ENCODE measurements around the gene PLEKHG1.

The PLEKHG1 gene

DNA sequence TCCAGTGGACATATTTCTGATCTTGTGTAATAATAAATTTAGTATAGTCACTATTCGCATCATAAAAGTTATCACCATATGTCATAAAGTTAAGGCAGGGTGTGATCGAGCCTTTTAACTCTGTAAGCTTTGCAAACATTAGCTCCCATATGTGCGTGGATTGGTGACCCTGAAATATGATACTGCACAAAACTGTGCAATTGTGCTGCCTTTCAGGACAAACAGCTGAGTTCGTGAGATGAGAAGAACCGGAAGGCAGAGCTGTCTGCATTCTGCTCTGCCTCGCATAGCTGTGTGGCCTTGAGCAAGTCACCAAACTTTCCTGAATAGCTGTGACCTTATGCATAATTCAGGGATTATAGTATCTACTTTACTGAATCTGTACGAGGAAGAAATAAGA lies 3.2 kb upstream of the PLEKHG1 start:
- H3K9ac ChIP-seq (ENCODE audit: low read length) = no peak overlapping the region
- no peaks in the 10 kb centered on the region for H3K27me3 ChIP-seq (ENCODE audit: control insufficient read depth, insufficient read depth, low read length)
- no peaks in the 10 kb centered on the region for H3K4me1 ChIP-seq (ENCODE audit: control insufficient read depth, insufficient read depth, low read length)
- no peak overlapping the region for H3K27ac ChIP-seq (ENCODE audit: low read depth, low read length)
- no peaks in the 10 kb centered on the region for H3K36me3 ChIP-seq (ENCODE audit: control insufficient read depth, insufficient read depth, low read length)
- H3K4me3 ChIP-seq (ENCODE audit: low read length) = no peak overlapping the region

DNA sequence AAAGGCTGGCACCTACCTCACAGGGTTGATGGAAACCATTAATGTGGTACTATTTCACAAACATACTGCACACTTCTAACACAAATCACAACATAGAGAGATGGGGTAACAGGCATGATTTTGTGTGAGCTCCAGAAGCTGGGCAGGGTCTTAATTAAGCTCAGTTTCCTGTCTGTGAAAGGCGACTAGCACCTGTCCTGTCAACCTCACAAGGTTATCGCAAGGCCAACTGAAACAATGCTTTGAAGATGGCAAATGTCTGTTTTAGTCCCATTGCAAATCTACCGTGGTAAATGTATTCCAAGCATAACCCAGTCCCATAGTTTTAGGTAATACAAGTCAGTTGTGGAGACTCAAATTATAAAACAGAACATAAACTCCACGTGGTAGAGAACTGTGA lies 1.3 kb upstream of the PLEKHG1 start:
- no peaks in the 10 kb centered on the region for H3K36me3 ChIP-seq (ENCODE audit: control insufficient read depth, insufficient read depth, low read length)
- no peaks in the 10 kb centered on the region for H3K27me3 ChIP-seq (ENCODE audit: control insufficient read depth, insufficient read depth, low read length)
- H3K4me3 ChIP-seq (ENCODE audit: low read length) = no peak overlapping the region
- no peak overlapping the region for H3K27ac ChIP-seq (ENCODE audit: low read depth, low read length)
- H3K9ac ChIP-seq (ENCODE audit: low read length) = no peak overlapping the region
- H3K4me1 ChIP-seq (ENCODE audit: control insufficient read depth, insufficient read depth, low read length) = no peaks in the 10 kb centered on the region

DNA sequence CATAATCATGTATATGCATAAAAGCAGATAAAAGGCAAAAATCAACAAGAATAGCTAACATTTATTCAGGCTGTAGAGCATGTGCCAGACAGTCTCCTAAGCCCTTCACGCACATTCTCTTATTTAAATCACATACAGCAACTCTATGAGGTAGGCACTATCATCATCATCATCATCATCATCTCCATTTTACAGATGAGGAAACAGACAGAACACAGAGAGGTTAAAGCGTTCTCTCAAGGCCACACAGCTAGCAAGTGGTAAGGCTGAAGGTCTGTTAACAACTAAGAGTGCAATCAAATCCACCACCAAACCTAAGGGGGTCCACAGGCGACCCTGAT lies 857 bp upstream of the PLEKHG1 start:
- peak overlapping the region; percentile 78 for H3K4me3 ChIP-seq (ENCODE audit: low read length)
- no peaks in the 10 kb centered on the region for H3K36me3 ChIP-seq (ENCODE audit: control insufficient read depth, insufficient read depth, low read length)
- no peak overlapping the region for H3K9ac ChIP-seq (ENCODE audit: low read length)
- H3K27ac ChIP-seq (ENCODE audit: low read depth, low read length) = no peak overlapping the region
- H3K4me1 ChIP-seq (ENCODE audit: control insufficient read depth, insufficient read depth, low read length) = no peaks in the 10 kb centered on the region
- no peaks in the 10 kb centered on the region for H3K27me3 ChIP-seq (ENCODE audit: control insufficient read depth, insufficient read depth, low read length)

DNA sequence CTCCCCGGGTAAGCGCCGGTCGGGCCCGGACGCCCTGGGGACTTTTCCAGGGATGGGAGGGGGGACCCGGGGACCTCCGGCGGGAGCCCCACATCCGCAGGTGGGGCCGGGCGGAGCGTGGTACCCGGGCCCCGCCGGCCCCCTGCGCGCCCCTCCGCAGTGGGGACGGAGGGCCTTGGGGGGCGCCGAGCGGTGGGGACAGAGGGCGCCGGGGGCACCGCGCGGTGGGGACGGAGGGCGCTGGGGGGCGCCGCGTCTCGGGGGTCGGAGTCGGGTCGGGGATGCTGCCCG lies 270 bp downstream of the PLEKHG1 start:
- Histone ChIP-seq H3K27ac (ENCODE audit: low read depth, low read length) (peak overlapping the region; percentile 47), H3K9ac (ENCODE audit: low read length) (no peak overlapping the region), H3K4me3 (ENCODE audit: low read length) (peak overlapping the region; percentile 78), H3K36me3 (ENCODE audit: control insufficient read depth, insufficient read depth, low read length) (no peaks in the 10 kb centered on the region), H3K27me3 (ENCODE audit: control insufficient read depth, insufficient read depth, low read length) (no peaks in the 10 kb centered on the region), H3K4me1 (ENCODE audit: control insufficient read depth, insufficient read depth, low read length) (no peaks in the 10 kb centered on the region)

DNA sequence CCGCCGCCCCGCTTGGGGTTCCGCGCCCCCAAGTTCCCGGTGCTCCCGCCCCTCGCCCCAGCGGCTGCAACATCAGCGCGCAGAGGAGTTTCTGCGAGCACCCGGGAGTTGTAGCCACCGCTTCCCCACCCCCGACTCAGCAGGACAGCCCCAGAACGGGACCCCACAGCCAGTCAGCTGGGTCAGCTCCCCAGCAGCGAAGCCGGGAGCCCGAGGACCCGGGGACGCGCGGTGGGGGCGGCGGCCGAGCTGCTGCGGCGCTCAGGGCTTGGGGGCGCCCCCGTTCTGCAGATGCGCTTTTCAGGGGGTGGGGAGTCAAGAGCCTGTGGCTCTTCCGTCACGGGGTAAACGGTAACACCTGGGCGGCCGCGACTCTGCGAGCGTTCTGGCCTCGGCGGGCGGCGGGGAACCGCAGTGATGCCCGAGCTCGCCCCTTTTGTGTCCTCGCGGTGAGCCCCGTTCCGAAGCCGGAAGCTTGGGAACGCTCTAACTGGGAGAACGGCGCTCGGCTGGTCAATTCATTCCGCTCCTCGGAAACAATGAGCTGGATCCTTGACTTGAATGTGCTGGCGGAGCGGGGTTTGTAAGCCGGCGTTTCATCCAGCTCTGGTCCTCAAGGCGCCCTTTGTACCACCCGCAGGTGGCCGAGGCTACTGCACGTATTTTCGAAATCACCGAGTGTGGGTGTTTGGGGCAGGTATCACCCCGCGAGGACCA lies 774 bp downstream of the PLEKHG1 start:
- H3K4me1 ChIP-seq (ENCODE audit: control insufficient read depth, insufficient read depth, low read length) = no peaks in the 10 kb centered on the region
- peak overlapping the region; percentile 78 for H3K4me3 ChIP-seq (ENCODE audit: low read length)
- no peaks in the 10 kb centered on the region for H3K27me3 ChIP-seq (ENCODE audit: control insufficient read depth, insufficient read depth, low read length)
- H3K36me3 ChIP-seq (ENCODE audit: control insufficient read depth, insufficient read depth, low read length) = no peaks in the 10 kb centered on the region
- H3K9ac ChIP-seq (ENCODE audit: low read length) = peak overlapping the region; percentile 38
- H3K27ac ChIP-seq (ENCODE audit: low read depth, low read length) = peak overlapping the region; percentile 47

DNA sequence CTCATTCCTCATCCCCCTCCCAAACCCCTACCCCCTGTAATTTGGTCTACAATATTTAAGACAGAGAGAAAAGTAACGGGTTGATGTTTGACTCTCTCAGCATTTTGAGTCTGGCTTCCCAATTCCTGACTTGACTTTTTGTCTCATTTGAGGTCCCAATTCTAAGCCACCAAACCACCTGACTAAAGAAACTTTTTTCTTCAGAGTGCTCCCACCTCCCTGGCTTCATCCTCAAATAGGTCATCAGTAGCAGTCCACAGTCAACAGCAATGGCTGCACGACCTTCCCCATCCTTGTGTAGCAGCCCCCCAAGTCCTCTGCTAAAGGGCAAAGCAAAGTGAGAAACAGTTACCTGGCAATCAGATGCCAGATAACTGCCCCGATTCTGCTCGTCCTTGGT lies 1.8 kb downstream of the PLEKHG1 start:
- Histone ChIP-seq H3K27ac (ENCODE audit: low read depth, low read length) (no peak overlapping the region), H3K4me1 (ENCODE audit: control insufficient read depth, insufficient read depth, low read length) (peaks cover 1% of the 10 kb centered on the region), H3K9ac (ENCODE audit: low read length) (no peak overlapping the region), H3K27me3 (ENCODE audit: control insufficient read depth, insufficient read depth, low read length) (no peaks in the 10 kb centered on the region), H3K36me3 (ENCODE audit: control insufficient read depth, insufficient read depth, low read length) (no peaks in the 10 kb centered on the region), H3K4me3 (ENCODE audit: low read length) (no peak overlapping the region)

DNA sequence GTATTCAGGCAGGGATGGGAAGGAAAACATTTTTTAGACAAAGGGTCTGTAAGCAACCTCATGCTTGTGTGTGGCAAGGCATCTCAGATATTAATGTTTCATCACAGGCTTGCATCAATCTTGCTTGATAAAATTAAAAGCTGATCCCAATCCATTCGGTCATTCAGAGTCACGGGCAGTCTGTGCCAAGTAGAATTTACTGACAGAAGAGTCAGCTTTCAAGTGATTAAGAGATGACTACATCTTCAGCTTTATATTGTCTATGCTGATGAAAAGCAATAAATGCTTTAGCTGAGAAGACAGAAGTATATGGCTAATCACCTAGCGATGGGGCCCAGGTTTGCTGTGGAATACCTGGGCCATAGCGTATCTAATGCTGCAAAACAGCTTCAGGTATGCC lies 3.5 kb downstream of the PLEKHG1 start:
- Histone ChIP-seq H3K9ac (ENCODE audit: low read length) (no peak overlapping the region), H3K4me3 (ENCODE audit: low read length) (no peak overlapping the region), H3K27me3 (ENCODE audit: control insufficient read depth, insufficient read depth, low read length) (no peaks in the 10 kb centered on the region), H3K27ac (ENCODE audit: low read depth, low read length) (no peak overlapping the region), H3K36me3 (ENCODE audit: control insufficient read depth, insufficient read depth, low read length) (no peaks in the 10 kb centered on the region), H3K4me1 (ENCODE audit: control insufficient read depth, insufficient read depth, low read length) (peaks cover 4% of the 10 kb centered on the region)

GRCh38 chr6:150604467-150604866 lies 4.8 kb downstream of the PLEKHG1 start:
- no peak overlapping the region for H3K9ac ChIP-seq (ENCODE audit: low read length)
- H3K36me3 ChIP-seq (ENCODE audit: control insufficient read depth, insufficient read depth, low read length) = no peaks in the 10 kb centered on the region
- no peaks in the 10 kb centered on the region for H3K27me3 ChIP-seq (ENCODE audit: control insufficient read depth, insufficient read depth, low read length)
- peaks cover 4% of the 10 kb centered on the region for H3K4me1 ChIP-seq (ENCODE audit: control insufficient read depth, insufficient read depth, low read length)
- H3K27ac ChIP-seq (ENCODE audit: low read depth, low read length) = no peak overlapping the region
- no peak overlapping the region for H3K4me3 ChIP-seq (ENCODE audit: low read length)

DNA sequence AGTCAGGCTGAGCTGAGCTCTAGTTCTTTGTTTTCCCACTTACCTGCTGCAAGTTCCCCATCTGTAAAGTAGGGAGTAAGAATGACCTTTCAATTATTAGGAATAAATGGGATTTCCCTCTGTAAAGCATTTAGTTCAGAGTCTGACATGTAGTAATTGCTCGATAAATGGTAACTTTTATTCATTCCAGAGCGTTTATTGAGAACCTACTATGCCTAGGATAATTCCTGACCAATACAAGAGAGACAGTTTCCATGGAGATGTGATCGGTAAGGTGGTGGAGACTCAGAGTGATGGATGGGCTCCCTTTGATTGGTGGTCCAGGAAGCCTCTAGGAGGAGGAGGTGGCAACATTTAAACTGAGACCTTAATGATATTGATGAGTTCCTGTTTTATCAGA lies 5.6 kb downstream of the PLEKHG1 start:
- no peak overlapping the region for H3K27ac ChIP-seq (ENCODE audit: low read depth, low read length)
- no peaks in the 10 kb centered on the region for H3K36me3 ChIP-seq (ENCODE audit: control insufficient read depth, insufficient read depth, low read length)
- H3K27me3 ChIP-seq (ENCODE audit: control insufficient read depth, insufficient read depth, low read length) = no peaks in the 10 kb centered on the region
- H3K4me1 ChIP-seq (ENCODE audit: control insufficient read depth, insufficient read depth, low read length) = peaks cover 4% of the 10 kb centered on the region
- no peak overlapping the region for H3K4me3 ChIP-seq (ENCODE audit: low read length)
- no peak overlapping the region for H3K9ac ChIP-seq (ENCODE audit: low read length)

GRCh38 chr6:150606168-150606591 lies 6.5 kb downstream of the PLEKHG1 start:
- Histone ChIP-seq H3K36me3 (ENCODE audit: control insufficient read depth, insufficient read depth, low read length) (no peaks in the 10 kb centered on the region), H3K27me3 (ENCODE audit: control insufficient read depth, insufficient read depth, low read length) (no peaks in the 10 kb centered on the region), H3K9ac (ENCODE audit: low read length) (no peak overlapping the region), H3K4me1 (ENCODE audit: control insufficient read depth, insufficient read depth, low read length) (peaks cover 4% of the 10 kb centered on the region), H3K27ac (ENCODE audit: low read depth, low read length) (no peak overlapping the region), H3K4me3 (ENCODE audit: low read length) (no peak overlapping the region)

DNA sequence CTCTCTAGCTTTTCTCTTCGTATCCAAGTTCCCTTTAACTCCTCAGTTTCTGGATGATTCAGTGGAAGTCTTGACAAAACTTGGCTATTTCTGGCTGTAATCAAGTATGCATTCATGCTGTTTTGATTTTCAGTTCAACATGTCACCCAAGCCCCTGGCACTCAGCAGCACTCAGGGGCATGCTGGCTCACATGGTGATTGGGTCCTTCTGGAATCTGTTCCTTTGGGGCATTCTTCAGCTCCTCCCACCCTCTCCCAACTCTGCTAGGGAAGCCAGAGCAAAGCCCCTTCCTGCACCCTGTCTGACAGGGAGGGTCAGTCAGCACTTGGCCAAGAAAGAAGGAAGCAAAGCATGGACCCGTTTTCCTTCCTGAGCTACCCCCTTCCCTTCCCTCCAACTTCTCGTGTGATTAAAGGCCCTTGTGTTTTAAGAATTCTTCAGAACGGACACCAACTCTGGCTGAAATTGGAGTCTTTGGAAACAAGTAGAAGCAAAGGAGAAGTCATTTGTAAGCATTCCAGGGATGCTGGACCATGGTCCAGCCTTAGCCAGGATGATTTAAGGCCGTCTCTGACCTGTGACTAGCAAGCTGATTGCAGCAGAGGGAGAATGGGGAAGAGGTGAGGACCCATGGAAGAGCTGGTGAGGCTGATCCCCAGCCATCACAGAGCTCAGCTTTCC lies 7.1 kb downstream of the PLEKHG1 start:
- Histone ChIP-seq H3K36me3 (ENCODE audit: control insufficient read depth, insufficient read depth, low read length) (no peaks in the 10 kb centered on the region), H3K9ac (ENCODE audit: low read length) (no peak overlapping the region), H3K27me3 (ENCODE audit: control insufficient read depth, insufficient read depth, low read length) (no peaks in the 10 kb centered on the region), H3K4me3 (ENCODE audit: low read length) (no peak overlapping the region), H3K27ac (ENCODE audit: low read depth, low read length) (no peak overlapping the region), H3K4me1 (ENCODE audit: control insufficient read depth, insufficient read depth, low read length) (peaks cover 4% of the 10 kb centered on the region)

- H3K27ac ChIP-seq (ENCODE audit: low read depth, low read length) = no peak overlapping the region
- peaks cover 4% of the 10 kb centered on the region for H3K4me1 ChIP-seq (ENCODE audit: control insufficient read depth, insufficient read depth, low read length)
- H3K36me3 ChIP-seq (ENCODE audit: control insufficient read depth, insufficient read depth, low read length) = no peaks in the 10 kb centered on the region
- no peak overlapping the region for H3K9ac ChIP-seq (ENCODE audit: low read length)
- no peaks in the 10 kb centered on the region for H3K27me3 ChIP-seq (ENCODE audit: control insufficient read depth, insufficient read depth, low read length)
- H3K4me3 ChIP-seq (ENCODE audit: low read length) = no peak overlapping the region
Observed at GRCh38 chr6:150607329-150607650, 7.6 kb downstream of the PLEKHG1 start.

DNA sequence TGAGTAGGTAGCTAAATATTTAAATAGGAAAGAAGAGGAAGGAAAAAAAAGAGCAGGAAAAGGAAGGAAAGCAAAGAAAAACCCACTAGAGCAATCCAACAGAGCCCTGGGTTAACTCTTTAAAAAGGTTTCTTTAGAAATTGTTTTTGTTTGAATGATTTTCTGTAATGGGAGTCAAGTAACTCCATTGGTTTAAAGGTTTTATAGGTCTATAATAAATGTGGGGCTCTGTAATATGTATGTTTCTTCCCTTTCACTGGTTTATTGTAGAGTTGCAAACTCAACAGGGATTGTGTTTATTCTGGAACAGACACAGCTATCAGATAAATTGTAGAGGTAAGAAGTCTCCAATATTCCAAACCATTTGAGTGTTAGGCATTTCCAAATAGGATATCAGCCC lies 10.9 kb downstream of the PLEKHG1 start:
- Histone ChIP-seq H3K27me3 (ENCODE audit: control insufficient read depth, insufficient read depth, low read length) (no peaks in the 10 kb centered on the region), H3K27ac (ENCODE audit: low read depth, low read length) (no peak overlapping the region), H3K4me3 (ENCODE audit: low read length) (no peak overlapping the region), H3K4me1 (ENCODE audit: control insufficient read depth, insufficient read depth, low read length) (peaks cover 4% of the 10 kb centered on the region), H3K36me3 (ENCODE audit: control insufficient read depth, insufficient read depth, low read length) (no peaks in the 10 kb centered on the region), H3K9ac (ENCODE audit: low read length) (no peak overlapping the region)
